NCI-H2196 treated with DMSO at 0.1 percent for 48 hours (cell line): ENCODE results near the gene BRMS1.

Experiments
- DNase-seq: peaks from one replicate; lab custom pipeline; 2025; ENCODE audit not compliant: unreplicated experiment; lab: John Stamatoyannopoulos, UW

Gene BRMS1

GRCh38 chr11:66287889-66288670 lies 56.8 kb downstream of the BRMS1 start:
- DNase-seq: no peak
